C1 segment of cervical spinal cord (tissue), 14 donors: ENCODE data around the gene USP37.

Experiments
- DNase-seq, 14 donors: peaks; one replicate each; lab custom pipeline; 2025; lab: John Stamatoyannopoulos, UW

Gene USP37, protein sequence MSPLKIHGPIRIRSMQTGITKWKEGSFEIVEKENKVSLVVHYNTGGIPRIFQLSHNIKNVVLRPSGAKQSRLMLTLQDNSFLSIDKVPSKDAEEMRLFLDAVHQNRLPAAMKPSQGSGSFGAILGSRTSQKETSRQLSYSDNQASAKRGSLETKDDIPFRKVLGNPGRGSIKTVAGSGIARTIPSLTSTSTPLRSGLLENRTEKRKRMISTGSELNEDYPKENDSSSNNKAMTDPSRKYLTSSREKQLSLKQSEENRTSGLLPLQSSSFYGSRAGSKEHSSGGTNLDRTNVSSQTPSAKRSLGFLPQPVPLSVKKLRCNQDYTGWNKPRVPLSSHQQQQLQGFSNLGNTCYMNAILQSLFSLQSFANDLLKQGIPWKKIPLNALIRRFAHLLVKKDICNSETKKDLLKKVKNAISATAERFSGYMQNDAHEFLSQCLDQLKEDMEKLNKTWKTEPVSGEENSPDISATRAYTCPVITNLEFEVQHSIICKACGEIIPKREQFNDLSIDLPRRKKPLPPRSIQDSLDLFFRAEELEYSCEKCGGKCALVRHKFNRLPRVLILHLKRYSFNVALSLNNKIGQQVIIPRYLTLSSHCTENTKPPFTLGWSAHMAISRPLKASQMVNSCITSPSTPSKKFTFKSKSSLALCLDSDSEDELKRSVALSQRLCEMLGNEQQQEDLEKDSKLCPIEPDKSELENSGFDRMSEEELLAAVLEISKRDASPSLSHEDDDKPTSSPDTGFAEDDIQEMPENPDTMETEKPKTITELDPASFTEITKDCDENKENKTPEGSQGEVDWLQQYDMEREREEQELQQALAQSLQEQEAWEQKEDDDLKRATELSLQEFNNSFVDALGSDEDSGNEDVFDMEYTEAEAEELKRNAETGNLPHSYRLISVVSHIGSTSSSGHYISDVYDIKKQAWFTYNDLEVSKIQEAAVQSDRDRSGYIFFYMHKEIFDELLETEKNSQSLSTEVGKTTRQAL

DNA sequence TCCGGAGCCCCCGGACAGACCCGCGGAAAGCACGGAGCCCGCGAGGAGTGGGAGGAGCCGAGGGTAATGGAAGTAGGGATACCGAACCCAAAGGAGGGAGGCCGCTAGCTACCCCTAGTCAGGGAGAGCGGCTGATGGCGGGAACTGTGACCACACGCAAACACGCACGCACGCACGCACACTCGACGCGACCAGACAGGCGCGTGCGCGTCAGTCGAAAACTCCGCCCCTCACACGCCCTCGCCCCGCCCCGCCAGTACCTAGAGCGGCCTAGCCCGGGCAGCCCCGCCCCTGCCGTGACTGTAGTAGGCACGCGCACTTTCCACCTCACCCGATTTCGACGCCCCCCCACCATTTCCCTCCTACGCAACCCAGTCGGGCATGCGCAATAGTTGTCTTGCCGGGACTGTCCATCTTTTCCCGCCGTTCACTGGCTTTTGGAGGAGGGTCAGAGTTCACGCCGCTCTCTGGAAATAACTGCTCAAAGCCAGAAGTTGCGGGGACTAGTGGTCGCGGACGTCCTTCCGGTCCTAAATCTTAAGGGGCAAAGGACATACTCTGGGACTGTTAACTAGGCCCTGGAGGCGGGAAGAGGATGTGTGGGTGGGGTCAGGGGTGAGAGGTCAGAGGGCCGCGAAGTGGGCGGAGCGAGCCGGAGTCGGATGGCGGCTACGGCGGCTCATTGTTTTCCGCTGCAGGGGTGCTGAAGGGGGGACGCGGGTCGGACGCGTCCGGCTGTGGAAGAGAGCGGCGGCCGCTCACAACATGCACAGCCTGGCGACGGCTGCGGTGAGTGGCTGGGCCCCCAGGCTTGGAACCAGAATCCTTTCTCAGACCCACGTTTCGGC is at the start of gene USP37, which contains the start of gene CNOT9:
TSS of gene USP37 (minus strand) at position 162 of the 848 bp plus-strand sequence. CDS start 9,698 bp downstream, outside the sequence.
TSS of gene CNOT9 (plus strand) at position 650 of the 848 bp plus-strand sequence. CDS start at position 766, 116 bp downstream.
- DNase-seq = peak; percentile 86 to 99 (median 96)

DNA sequence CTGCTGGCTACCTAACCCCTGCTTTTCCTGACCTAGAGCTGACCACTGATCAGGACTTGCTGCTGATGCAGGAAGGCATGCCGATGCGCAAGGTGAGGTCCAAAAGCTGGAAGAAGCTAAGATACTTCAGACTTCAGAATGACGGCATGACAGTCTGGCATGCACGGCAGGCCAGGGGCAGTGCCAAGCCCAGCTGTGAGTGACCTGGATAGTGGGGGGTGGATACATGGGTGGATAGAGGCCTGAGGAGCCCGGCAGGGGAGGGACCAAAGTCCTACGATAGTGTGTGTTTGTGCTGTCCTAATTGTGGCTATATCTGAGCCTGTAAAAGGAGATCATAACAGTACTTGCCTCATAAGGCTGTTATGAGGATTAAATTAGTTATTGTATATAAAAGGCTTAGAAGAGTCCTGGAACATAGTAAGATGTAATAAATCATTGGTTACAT is 47.7 kb upstream of the USP37 start:
- no peak for DNase-seq

DNA sequence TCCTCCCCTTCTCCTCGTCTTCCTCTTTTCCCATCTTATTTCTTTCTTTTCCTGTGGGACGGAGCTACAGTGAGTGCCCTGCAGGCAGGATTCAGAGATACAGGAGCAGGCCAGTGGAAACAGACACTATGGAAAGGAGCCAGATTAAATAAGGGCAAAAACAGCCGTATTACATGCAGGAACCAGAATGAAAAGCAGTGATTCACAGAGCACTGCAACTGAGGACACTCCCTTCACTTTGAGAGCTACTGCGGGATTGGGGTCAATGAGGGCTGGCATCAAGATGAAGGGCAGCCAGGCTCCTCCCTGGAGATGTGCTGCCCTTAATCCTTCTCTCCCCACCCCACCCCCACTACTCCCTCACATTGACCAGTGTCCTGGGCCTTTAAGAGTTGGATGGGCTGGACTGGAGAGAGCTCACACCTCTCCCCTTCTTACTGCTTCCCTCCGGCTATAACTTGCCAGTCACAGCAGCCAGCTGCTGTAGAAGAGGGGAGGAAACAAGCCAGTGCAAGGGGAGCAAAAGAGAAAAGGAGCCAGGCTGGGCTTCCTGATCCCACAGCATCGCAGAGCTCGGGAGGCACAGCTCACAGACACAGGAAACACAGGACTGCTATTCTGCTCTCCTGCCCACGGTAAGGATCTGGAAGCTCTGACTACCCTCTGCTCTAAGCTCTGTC is 39.4 kb upstream of the USP37 start, which contains the start of gene PLCD4:
TSS of gene PLCD4 (plus strand) at position 464 of the 680 bp plus-strand sequence. CDS start 7,841 bp downstream, outside the sequence.
- DNase-seq = peak in 1 of 14 donors; percentile 4

DNA sequence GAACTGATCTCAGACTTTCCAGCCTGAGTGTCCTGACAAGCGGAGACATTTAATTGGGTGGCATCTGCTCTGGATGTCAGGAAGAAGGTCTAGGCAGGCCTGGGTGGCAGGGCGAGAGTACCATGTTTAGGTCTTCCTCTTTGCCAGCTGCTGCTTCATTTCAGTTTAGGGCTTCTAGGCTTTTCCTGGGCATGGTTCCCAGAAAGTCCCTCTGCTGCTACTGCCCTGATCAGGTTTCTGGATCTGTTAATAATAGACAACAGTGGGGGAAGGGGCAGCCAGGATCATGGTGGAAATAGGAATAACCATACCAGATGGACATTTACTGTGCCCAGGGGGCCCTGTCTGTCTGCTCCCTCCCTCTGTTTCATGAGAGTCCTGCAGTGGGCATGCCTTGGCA is 37.3 kb upstream of the USP37 start:
- DNase-seq = peak in 1 of 14 donors; percentile 4

DNA sequence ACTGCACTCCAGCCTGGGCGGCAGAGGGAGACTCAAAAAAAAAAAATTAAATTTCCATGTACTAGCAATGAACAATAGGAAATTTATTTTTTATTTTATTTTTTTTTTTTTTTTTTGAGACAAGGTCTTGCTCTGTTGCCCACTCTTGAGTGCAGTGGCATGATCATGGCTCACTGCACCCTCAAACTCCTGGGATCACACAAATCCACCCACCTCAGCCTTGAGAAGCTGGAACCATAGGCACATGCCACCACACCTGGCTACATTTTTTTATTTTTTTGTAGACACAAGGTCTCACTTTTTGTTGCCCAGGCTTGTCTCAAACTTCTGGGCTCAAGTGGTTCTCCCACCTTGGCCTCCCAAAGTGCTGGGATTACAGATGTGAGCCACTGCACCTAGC is 17.4 kb upstream of the USP37 start:
- DNase-seq = no peak

DNA sequence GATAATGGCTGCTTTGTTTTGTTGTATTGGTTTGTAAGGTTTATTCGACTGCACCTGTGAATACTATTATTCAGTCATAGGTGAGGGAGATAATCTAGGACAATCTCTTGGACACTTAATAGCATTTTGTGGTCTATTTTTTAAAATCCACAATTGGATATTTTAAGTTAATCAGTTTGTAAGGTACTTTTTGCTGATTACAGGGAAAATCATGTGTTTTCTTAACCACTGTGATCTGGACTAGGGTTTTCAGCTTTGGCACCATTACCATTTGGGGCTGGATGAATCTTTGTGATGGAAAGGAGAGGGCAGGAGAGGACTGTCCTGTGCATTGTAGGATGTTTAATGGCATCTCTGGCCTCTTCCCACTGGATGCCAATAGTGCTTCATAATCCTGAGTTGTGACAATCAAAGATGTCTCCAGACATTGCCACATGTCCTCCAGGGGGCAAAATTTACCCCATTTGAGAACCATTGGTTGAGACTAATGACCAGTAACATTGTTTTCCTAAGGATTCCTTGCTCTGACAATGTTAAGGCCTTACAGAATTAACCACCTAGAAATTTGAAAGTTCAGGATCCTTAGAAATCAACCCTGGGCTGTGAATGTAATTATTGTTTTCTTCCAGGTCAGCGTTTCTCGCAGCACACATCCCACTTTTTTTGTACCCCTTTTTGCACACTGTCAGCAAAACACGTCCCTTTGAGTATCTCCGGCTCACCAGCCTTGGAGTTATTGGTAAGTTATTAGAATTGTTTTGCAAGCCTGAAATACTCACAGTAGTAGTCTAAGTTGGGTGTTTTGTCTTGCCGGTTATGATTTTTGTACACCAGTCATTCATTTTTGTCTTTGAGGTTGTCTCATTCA is 16.1 kb upstream of the USP37 start:
- DNase-seq = no peak

DNA sequence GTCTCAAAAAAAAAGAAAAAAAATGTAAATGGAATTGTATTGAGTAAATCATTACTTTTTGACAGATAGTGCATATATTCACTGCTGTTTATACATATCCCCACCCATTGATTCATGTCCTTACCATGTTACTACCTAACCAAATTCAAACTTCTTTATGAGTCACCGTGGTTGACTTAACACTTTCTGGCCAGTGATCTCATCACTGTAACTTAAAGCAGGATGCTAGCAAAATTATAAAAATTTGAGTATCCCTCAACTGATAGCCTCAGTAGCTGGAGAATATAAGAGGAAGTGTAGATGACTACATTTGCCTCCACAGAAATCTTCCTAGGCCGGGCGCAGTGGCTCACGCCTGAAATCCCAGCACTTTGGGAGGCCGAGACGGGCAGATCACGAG is 13.9 kb upstream of the USP37 start:
- no peak for DNase-seq

DNA sequence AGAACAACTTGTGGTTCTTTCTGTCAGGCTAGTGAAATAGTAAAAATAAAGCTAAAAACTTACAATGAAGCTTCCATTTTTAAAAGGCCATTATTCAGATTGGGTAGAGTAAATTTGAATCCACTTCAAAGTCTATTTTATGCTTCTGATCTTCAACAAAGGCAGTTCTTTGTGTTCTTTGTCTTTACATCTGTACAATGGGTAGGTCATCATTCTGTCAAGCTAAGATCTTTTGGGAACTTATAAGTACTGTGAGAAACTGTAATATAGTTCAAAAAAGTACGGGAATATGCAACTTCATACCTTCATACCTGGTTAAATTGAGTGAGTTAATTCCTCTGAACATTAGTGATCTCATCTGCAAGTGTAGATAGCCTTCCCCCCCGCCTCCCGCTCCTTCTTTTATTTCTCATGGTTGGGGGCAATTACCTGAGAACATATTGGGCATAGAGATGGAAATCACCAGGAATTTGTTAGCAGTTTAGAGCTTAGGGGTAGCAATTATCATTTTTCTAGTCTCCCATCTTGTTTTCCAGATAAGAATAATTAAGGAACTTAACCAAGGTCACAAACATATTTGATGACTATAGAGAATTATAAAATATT is 10.2 kb upstream of the USP37 start:
- no peak for DNase-seq

DNA sequence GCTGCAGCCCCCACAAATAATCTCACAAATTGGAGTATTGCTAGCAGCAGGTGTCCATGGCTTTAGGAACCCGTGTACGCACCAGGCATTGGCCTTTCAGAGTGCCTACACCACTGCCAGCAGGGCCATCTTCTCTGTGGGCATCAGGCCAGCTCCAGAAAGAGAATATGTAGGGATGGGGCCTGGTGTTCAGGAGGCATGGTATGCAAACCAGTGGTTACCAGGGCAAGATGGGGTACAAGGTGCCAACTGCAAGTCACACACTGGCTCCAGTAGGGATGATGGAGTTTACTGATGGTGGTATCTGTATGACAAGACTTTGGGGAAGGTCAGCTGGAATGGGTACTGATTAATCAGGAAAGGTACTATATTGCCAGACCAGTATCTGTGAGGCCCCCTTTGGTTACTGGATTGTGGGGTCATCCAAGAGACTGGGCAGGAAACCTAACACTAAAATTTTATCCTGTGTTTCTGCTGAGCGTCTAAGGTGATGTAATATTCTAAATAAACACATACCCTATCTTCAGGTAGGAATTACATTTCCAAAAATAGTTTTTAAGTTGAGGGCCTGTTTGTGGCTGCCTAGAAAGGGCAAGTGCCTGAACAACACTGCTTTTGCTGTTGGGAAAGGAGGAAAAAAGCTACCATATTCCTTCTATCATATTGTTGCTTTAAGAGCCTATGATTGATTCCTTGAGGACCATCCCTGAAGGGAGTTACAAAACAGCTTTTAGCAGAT is 9.5 kb upstream of the USP37 start:
- no peak for DNase-seq

DNA sequence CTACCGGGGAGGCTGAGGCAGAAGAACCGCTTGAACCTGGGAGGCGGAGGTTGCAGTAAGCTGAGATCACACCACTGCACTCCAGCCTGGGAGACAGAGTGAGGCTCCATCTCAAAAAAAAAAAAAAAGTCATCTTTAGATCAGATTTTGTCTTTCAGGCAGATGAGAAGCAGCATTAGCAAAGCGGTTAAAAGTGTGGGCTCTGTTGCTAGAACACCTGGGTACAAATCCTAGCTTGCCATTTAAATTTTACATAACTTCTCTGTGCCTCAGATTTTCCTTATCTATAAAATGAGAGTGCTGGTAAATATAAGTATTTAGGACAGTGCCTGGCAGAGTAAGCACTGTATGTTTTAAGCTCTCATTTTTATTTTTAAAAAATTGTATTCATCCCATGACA is 8.7 kb upstream of the USP37 start:
- DNase-seq = no peak

DNA sequence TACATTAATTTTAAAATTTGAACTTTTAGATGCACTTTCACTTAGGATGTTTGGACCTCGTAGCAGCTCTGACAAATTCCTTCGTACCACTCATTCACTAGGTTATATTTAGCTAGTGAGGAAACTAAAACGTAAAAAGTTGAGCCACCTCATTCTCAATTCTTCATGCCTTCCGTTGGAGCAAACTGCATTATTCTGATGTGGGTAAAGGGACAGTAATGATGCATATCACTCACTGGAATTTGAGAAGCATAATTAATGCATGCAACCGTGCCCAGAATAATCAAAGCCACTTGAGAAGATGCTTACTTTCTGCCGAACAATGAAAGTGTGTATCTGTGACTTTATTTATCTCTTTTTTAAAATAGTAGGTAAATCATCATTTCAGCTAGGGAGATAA is 2.7 kb upstream of the USP37 start:
- DNase-seq = no peak

DNA sequence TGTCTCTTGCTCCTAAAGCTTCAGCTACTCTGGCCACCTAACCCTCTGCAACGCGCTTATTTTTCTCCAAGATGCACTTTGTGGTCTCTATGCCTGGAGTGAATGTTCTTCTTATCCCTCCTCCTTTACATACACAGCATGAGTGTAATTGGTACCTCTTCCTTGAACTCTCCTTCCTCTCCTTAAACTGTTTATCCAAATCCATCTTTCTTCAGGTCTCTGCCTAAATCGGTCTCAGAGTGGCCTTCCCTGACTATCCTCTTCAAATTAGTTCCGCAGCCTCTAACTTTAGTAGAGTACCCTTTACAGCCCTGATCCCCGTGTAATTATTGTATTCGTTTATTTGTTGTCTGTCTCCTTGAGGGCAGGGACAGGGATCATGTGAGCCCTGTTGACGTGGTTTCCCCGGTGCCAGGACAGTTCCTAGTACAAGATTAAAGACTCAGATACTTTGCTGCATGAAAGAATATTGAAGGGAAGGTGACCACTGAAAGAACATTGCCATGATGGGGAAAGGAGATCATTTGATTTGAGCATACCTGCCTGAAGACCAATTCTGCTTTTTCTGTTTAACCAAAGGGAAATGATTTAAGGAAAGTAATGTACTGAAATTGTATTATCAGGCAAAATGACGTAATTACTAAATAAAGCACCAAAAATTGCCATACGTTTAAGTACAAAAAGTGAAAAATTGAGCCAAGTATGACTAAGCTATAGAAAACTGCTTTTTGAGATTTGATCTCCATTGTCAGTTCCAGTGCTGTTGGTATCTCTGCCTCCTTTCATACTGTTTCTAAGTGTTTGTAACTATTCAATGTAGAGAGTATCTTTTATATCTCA is 1.7 kb upstream of the USP37 start:
- peak in 1 of 14 donors; percentile 3 for DNase-seq

DNA sequence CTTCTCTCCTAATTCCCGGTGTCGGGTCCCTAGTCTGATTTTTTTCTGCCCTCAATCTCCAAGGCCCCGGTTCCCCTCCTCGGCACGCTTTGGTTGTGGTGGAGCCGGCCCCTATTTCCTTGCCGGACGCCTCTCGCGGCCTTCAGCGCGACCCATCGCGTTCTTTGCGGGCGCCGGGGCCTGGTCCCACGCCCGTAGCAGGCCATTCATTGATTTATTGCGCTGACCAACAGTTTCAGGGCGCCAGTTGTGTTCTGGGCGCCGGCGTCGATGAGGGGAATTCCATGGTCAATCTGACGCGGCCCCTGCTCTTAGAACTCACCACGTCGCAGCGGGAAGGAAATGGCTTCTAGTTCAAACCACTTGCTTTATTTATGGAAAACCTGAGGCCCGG is 884 bp upstream of the USP37 start:
- DNase-seq = peak in 2 of 14 donors; percentile 51 to 86

DNA sequence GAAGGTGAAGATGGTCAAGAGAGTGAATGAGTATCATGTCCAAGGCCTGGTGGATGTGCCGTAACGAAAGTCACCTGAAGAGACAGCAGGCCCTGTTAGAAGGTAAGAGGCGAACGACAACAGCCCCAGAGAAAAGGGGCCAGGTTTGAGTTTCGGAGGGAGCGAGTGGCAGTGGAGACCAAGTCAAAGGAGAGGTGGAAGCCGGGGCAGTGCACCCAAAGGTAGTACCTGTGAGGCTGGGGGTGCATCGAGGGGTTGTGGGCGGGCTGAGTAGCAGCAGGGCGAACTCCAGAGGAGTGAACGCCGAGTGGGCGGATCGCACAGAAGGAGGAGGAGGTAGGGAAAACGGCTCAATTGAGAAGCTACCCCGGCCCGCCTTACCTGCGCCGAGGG is 358 bp downstream of the USP37 start:
- DNase-seq = peak in 1 of 14 donors; percentile 36

DNA sequence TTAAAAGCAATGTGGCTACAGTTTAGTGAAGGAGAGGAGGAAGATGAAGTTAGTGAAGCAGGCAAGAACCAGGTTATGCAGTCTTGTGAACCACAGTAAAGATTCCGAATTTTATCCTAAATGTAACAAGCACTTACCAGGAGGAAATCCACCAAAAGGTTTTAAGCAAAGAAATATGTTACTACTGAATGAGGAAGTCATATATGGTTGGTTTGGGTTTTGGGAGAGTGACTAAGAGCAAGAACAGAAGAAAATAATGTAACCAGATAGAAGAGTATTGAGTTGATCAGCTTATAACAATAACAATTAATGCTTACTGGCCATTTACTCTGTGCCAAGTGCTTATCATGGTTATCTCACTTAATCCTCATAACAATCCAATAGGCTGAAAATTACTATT is 1.9 kb downstream of the USP37 start:
- DNase-seq = no peak

DNA sequence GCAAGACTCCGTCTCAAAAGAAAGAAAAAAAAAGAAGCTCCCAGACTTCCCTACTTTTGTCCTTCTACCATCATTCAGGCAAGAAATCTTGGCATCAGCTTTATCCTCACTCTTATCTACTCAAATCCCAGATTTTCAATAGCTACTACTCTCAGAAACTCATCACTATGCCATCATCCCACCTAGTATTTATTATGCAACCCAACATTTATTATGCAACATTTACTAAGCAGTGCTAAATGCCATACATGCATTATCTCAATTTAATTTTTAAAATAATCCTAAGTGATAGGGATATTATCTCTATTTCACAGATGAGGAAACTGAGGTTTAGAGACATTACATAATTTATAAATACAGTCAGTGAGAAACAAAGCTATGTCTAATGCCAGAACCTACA is 4.1 kb downstream of the USP37 start:
- DNase-seq = no peak

DNA sequence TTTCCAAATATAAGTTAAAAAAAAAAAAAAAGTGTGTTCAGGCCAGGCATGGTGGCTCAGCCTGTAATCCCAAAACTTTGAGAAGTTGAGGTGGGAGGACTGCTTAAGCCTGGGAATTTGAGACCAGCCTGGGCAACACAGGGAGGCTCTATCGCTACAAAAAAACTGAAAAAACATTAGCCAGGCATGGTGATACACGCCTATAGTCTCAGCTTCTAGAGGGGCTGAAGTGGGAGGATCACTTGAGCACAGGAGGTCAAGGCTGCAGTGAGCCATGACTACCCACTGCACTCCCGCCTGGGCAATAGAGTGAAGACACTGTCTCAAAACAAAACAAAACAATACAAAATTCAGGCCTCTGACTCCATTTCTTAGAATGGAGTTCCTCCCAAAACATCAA is 9.2 kb downstream of the USP37 start:
- DNase-seq = no peak
